SK-N-SH treated with all-trans-retinoic acid at 6 μM for 48 hours (cell line): ENCODE results near the gene MFRP.

Source experiments
- ATAC-seq: fragments of 200-7000 bp; cut with Tn5 transposase; 3 replicates; pipeline ENCODE4 v1.9.1; 2020; ENCODE audit warnings: mild to moderate bottlenecking, moderate library complexity
- ARNTL ChIP-seq: fragments of 450-650 bp; formaldehyde crosslinking; IDR thresholded peaks from 2 replicates; pipeline ENCODE4 v1.5.0; 2020; ENCODE audit warnings: low read depth, mild to moderate bottlenecking, moderate library complexity, borderline replicate concordance
- CSDC2 ChIP-seq: fragments of 250-450 bp; sonication (Bioruptor Pico); IDR thresholded peaks from 2 replicates; pipeline ENCODE4 v1.5.0; 2020; ENCODE audit warnings: mild to moderate bottlenecking, moderate library complexity
- ESRRG ChIP-seq: fragments of 250-450 bp; sonication (Bioruptor Pico); IDR thresholded peaks from 2 replicates; pipeline ENCODE4 v1.6.1; 2021; ENCODE audit warnings: mild to moderate bottlenecking
- GLIS3 ChIP-seq: fragments of 250-450 bp; sonication (Bioruptor Pico); IDR thresholded peaks from 2 replicates; pipeline ENCODE4 v1.5.0; 2020; ENCODE audit warnings: mild to moderate bottlenecking, moderate library complexity
- ISL1 ChIP-seq: fragments of 250-450 bp; sonication (Bioruptor Pico); IDR thresholded peaks from 2 replicates; pipeline ENCODE4 v2.1.2; 2022; ENCODE audit warnings: mild to moderate bottlenecking, moderate library complexity
- OSR1 ChIP-seq: fragments of 250-450 bp; sonication (Bioruptor Pico); IDR thresholded peaks from 2 replicates; pipeline ENCODE4 v1.8.0; 2022; ENCODE audit warnings: moderate library complexity, mild to moderate bottlenecking, inconsistent platforms
- PPARA ChIP-seq: fragments of 250-450 bp; sonication (Bioruptor Pico); IDR thresholded peaks from 2 replicates; pipeline ENCODE4 v1.5.0; 2020; ENCODE audit warnings: mild to moderate bottlenecking, borderline replicate concordance
- RARB ChIP-seq: fragments of 250-450 bp; sonication (Bioruptor Pico); IDR thresholded peaks from 2 replicates; pipeline ENCODE4 v1.8.0; 2021; ENCODE audit warnings: mild to moderate bottlenecking, moderate library complexity
- SNAI2 ChIP-seq: fragments of 250-450 bp; sonication (Bioruptor Pico); IDR thresholded peaks from 2 replicates; pipeline ENCODE4 v1.5.0; 2020; ENCODE audit warnings: mild to moderate bottlenecking, moderate library complexity
- TCF4 ChIP-seq: fragments of 250-450 bp; sonication (Bioruptor Pico); IDR thresholded peaks from 2 replicates; pipeline ENCODE4 v1.8.0; 2021; ENCODE audit warnings: mild to moderate bottlenecking, moderate library complexity, borderline replicate concordance
- TOX ChIP-seq: fragments of 250-450 bp; sonication (Bioruptor Pico); IDR thresholded peaks from 2 replicates; pipeline ENCODE4 v1.8.0; 2021; ENCODE audit warnings: mild to moderate bottlenecking, moderate library complexity, borderline replicate concordance
- ZC3H10 ChIP-seq: fragments of 250-450 bp; sonication (Bioruptor Pico); IDR thresholded peaks from 2 replicates; pipeline ENCODE4 v1.5.1; 2021; ENCODE audit warnings: mild to moderate bottlenecking, moderate library complexity
- ZFP3 ChIP-seq: fragments of 250-450 bp; sonication (Bioruptor Pico); IDR thresholded peaks from 2 replicates; pipeline ENCODE4 v1.5.0; 2020; ENCODE audit warnings: mild to moderate bottlenecking, moderate library complexity
- ZFP30 ChIP-seq: fragments of 450-650 bp; formaldehyde crosslinking; IDR thresholded peaks from 2 replicates; pipeline ENCODE4 v1.5.0; 2022; ENCODE audit warnings: mild to moderate bottlenecking, moderate library complexity
- ZNF565 ChIP-seq: fragments of 450-650 bp; formaldehyde crosslinking; conservative IDR thresholded peaks from 2 replicates; pipeline ENCODE4 v1.5.0; 2020; ENCODE audit warnings: low read depth, mild to moderate bottlenecking, moderate library complexity
- ZNF8 ChIP-seq: fragments of 450-650 bp; formaldehyde crosslinking; IDR thresholded peaks from 2 replicates; pipeline ENCODE4 v1.5.0; 2020; ENCODE audit warnings: mild to moderate bottlenecking, moderate library complexity
- TF ChIP-seq, protein P1 (sequence below): fragments of 250-450 bp; sonication (Bioruptor Pico); IDR thresholded peaks from 2 replicates; pipeline ENCODE4 v1.8.0; 2021; ENCODE audit warnings: low read depth, mild to moderate bottlenecking, moderate library complexity, borderline replicate concordance
- TF ChIP-seq, protein P2 (sequence below): fragments of 250-450 bp; sonication (Bioruptor Pico); IDR thresholded peaks from 2 replicates; pipeline ENCODE4 v1.5.0; 2020; ENCODE audit warnings: mild to moderate bottlenecking, moderate library complexity
- TF ChIP-seq, protein P3 (sequence below): fragments of 250-450 bp; sonication (Bioruptor Pico); IDR thresholded peaks from 2 replicates; pipeline ENCODE4 v1.5.1; 2021; ENCODE audit warnings: mild to moderate bottlenecking, moderate library complexity

Gene MFRP

GRCh38 chr11:119320776-119321524 is 25.6 kb downstream of the MFRP start:
- TF ChIP-seq, protein P1, sequence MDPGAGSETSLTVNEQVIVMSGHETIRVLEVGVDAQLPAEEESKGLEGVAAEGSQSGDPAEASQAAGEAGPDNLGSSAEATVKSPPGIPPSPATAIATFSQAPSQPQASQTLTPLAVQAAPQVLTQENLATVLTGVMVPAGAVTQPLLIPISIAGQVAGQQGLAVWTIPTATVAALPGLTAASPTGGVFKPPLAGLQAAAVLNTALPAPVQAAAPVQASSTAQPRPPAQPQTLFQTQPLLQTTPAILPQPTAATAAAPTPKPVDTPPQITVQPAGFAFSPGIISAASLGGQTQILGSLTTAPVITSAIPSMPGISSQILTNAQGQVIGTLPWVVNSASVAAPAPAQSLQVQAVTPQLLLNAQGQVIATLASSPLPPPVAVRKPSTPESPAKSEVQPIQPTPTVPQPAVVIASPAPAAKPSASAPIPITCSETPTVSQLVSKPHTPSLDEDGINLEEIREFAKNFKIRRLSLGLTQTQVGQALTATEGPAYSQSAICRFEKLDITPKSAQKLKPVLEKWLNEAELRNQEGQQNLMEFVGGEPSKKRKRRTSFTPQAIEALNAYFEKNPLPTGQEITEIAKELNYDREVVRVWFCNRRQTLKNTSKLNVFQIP (CRISPR knock-in tag), result no peak
- TF ChIP-seq TOX (no peak), RARB (CRISPR knock-in tag) (no peak), ZC3H10 (CRISPR knock-in tag) (no peak), ESRRG (CRISPR knock-in tag) (no peak), PPARA (CRISPR knock-in tag) (no peak), ARNTL (CRISPR knock-in tag) (no peak), ZNF8 (CRISPR knock-in tag) (no peak), GLIS3 (CRISPR knock-in tag) (no peak), ZFP30 (CRISPR knock-in tag) (no peak), TCF4 (no peak), CSDC2 (CRISPR knock-in tag) (no peak), OSR1 (CRISPR knock-in tag) (no peak), ZNF565 (CRISPR knock-in tag) (no peak)
- TF ChIP-seq, protein P2, sequence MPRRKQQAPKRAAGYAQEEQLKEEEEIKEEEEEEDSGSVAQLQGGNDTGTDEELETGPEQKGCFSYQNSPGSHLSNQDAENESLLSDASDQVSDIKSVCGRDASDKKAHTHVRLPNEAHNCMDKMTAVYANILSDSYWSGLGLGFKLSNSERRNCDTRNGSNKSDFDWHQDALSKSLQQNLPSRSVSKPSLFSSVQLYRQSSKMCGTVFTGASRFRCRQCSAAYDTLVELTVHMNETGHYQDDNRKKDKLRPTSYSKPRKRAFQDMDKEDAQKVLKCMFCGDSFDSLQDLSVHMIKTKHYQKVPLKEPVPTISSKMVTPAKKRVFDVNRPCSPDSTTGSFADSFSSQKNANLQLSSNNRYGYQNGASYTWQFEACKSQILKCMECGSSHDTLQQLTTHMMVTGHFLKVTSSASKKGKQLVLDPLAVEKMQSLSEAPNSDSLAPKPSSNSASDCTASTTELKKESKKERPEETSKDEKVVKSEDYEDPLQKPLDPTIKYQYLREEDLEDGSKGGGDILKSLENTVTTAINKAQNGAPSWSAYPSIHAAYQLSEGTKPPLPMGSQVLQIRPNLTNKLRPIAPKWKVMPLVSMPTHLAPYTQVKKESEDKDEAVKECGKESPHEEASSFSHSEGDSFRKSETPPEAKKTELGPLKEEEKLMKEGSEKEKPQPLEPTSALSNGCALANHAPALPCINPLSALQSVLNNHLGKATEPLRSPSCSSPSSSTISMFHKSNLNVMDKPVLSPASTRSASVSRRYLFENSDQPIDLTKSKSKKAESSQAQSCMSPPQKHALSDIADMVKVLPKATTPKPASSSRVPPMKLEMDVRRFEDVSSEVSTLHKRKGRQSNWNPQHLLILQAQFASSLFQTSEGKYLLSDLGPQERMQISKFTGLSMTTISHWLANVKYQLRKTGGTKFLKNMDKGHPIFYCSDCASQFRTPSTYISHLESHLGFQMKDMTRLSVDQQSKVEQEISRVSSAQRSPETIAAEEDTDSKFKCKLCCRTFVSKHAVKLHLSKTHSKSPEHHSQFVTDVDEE (CRISPR knock-in tag), result no peak
- TF ChIP-seq, protein P3, sequence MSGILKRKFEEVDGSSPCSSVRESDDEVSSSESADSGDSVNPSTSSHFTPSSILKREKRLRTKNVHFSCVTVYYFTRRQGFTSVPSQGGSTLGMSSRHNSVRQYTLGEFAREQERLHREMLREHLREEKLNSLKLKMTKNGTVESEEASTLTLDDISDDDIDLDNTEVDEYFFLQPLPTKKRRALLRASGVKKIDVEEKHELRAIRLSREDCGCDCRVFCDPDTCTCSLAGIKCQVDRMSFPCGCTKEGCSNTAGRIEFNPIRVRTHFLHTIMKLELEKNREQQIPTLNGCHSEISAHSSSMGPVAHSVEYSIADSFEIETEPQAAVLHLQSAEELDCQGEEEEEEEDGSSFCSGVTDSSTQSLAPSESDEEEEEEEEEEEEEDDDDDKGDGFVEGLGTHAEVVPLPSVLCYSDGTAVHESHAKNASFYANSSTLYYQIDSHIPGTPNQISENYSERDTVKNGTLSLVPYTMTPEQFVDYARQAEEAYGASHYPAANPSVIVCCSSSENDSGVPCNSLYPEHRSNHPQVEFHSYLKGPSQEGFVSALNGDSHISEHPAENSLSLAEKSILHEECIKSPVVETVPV, result no peak
- TF ChIP-seq, all 23 proteins: peak for 0
- ATAC-seq, result no peak

- no peak for TF ChIP-seq TOX
- no peak for ATAC-seq
These were observed 26.2 kb downstream of the MFRP start for GRCh38 chr11:119320240-119320775.

DNA sequence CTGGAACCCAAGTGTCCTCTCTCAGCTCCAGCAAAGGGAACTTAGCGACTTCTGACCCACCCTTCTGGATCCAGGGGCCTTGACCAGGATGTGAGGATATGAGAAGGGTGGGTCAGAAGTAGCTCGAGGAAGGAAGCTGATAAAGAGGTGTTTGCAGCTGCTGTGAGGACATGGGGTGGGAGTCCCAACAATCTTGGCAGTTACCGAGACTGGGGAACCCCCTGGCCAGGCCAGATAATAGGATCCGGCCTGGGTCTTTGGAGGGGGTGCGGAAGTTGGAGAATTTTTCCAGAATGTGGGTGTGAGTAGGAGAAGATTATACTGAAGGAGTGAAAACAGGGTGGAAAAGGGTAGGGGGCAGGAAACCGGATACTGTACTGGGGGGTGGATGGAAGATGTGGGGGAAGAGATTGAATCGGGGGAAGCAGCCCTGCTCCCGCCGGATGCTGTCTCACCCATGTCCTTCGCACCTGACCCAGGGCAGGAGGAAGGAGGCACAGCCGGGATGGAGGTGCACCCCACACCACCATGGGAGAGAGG is 26.7 kb downstream of the MFRP start:
- no peak for ATAC-seq
- TF ChIP-seq ZFP3 (no peak), PPARA (CRISPR knock-in tag) (no peak), ZNF565 (CRISPR knock-in tag) (no peak), CSDC2 (CRISPR knock-in tag) (no peak), TOX (no peak), OSR1 (CRISPR knock-in tag) (no peak), SNAI2 (CRISPR knock-in tag) (no peak), ISL1 (CRISPR knock-in tag) (no peak), GLIS3 (CRISPR knock-in tag) (no peak)
- TF ChIP-seq, protein P3, result no peak
- TF ChIP-seq, protein P2 (CRISPR knock-in tag), result no peak
